BLaER1 (cell line): ENCODE results near the gene AP1S3.
A peak's percentile ranks its signal among the peaks of the same experiment; 100 is the strongest.
"Not testable (repeated sequence)": the region's sequence is repeated elsewhere in the genome, so short reads cannot be mapped to it uniquely, and the experiment has no call there.

Experiments
- H3K27ac ChIP-seq: shearing (Covaris generic); formaldehyde crosslinking; 2 replicates; pipeline ENCODE4 v1.8.1; 2022
- H3K27me3 ChIP-seq: shearing (Covaris generic); formaldehyde crosslinking; 2 replicates; pipeline ENCODE4 v1.8.1; 2022
- H3K36me3 ChIP-seq: shearing (Covaris generic); formaldehyde crosslinking; 2 replicates; pipeline ENCODE4 v1.8.1; 2022
- H3K4me1 ChIP-seq: shearing (Covaris generic); formaldehyde crosslinking; 2 replicates; pipeline ENCODE4 v1.8.1; 2022
- H3K4me2 ChIP-seq: shearing (Covaris generic); formaldehyde crosslinking; 2 replicates; pipeline ENCODE4 v1.8.1; 2022
- H3K4me3 ChIP-seq: shearing (Covaris generic); formaldehyde crosslinking; 2 replicates; pipeline ENCODE4 v1.8.1; 2022
- H3K9ac ChIP-seq: shearing (Covaris generic); formaldehyde crosslinking; 2 replicates; pipeline ENCODE4 v1.8.1; 2022
- H3K9me3 ChIP-seq: shearing (Covaris generic); formaldehyde crosslinking; 2 replicates; pipeline ENCODE4 v1.8.1; 2022
- H4K20me1 ChIP-seq: shearing (Covaris generic); formaldehyde crosslinking; 2 replicates; pipeline ENCODE4 v1.8.1; 2022
- Cebpa-rat ChIP-seq: shearing (Covaris generic); IDR thresholded peaks from 2 replicates; pipeline ENCODE4 v1.8.1; 2022

Gene AP1S3

GRCh38 chr2:223829128-223829527, 8.3 kb downstream of the AP1S3 start:
- H3K27me3 ChIP-seq = no peaks in the 10 kb centered on the region
- H3K27ac ChIP-seq = no peak overlapping the region
- TF ChIP-seq Cebpa-rat = no peak
- H4K20me1 ChIP-seq = no peaks in the 10 kb centered on the region
- H3K4me3 ChIP-seq = no peak overlapping the region
- H3K36me3 ChIP-seq = no peaks in the 10 kb centered on the region
- peaks cover 3% of the 10 kb centered on the region; the same call in 1 of the 2 replicates for H3K9me3 ChIP-seq
- H3K4me2 ChIP-seq = no peak overlapping the region
- H3K4me1 ChIP-seq = no peaks in the 10 kb centered on the region
- H3K9ac ChIP-seq = no peak overlapping the region

DNA sequence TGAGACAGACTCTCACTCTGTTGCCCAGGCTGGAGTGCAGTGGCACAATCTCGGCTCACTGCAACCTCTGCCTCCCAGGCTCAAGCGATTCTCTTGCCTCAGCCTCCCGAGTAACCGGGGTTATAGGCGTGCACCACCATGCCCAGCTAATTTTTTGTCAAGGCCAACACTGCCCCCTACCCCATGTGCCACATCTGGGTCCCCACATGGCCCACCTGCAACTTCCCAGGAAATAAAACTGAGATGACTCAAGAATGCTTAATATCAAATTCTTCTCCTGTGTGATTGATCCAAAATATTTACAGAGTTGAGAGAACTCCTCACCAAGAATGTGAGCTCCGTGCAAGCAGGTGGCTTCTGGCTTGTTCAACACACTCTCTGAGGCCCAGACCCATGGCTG, 9.1 kb downstream of the AP1S3 start:
- Histone ChIP-seq H3K9ac (no peak overlapping the region), H4K20me1 (no peaks in the 10 kb centered on the region), H3K36me3 (no peaks in the 10 kb centered on the region), H3K4me3 (no peak overlapping the region), H3K4me2 (no peak overlapping the region), H3K4me1 (no peaks in the 10 kb centered on the region), H3K9me3 (peaks cover 3% of the 10 kb centered on the region; the same call in 1 of the 2 replicates), H3K27me3 (no peaks in the 10 kb centered on the region), H3K27ac (no peak overlapping the region)
- TF ChIP-seq Cebpa-rat = no peak

DNA sequence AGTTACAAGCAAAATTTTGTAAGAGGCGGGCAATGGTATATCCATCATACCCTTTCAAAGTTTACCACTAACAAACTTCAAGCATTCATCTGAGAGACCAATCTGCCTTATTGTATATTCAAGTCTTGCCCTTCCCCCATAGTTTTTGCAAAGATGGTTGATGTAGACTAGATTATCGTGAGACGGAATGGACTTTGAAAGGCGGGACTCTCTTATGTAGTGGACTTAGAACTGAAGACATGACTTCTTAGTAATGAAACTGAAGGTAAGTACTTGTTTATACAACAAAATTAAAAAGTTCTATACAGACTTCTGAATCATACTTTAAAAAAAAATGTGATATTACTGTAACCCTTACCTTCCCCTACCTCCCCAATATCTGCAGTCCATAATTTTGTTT, 10.4 kb downstream of the AP1S3 start:
- Histone ChIP-seq H3K4me1 (no peaks in the 10 kb centered on the region), H3K27ac (no peak overlapping the region), H3K27me3 (no peaks in the 10 kb centered on the region), H3K9me3 (peaks cover 3% of the 10 kb centered on the region; the same call in 1 of the 2 replicates), H3K9ac (no peak overlapping the region), H3K4me2 (no peak overlapping the region), H3K36me3 (no peaks in the 10 kb centered on the region), H3K4me3 (no peak overlapping the region), H4K20me1 (no peaks in the 10 kb centered on the region)
- TF ChIP-seq Cebpa-rat = no peak

DNA sequence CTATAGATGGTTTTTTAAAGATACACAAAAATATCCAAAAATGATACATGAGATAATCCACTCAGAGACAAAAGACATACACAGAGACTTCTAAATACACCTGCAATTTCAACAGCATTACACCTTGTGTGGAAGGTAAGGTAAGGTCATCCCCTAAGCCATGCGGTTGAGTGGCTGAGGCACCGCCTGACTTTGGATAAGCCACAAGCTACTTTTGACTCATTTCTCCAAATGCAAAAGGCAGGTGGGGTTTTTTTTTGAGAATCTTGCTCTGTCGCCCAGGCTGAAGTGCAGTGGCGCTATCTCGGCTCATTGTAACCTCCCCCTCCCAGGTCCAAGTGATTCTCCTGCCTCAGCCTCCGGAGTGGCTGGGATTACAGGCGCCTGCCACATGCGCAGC, 13.1 kb downstream of the AP1S3 start:
- TF ChIP-seq Cebpa-rat = no peak
- no peaks in the 10 kb centered on the region for H3K4me1 ChIP-seq
- no peaks in the 10 kb centered on the region for H3K27me3 ChIP-seq
- H3K9ac ChIP-seq = no peak overlapping the region
- H3K27ac ChIP-seq = no peak overlapping the region
- no peak overlapping the region for H3K4me3 ChIP-seq
- H3K4me2 ChIP-seq = no peak overlapping the region
- peaks cover 3% of the 10 kb centered on the region; the same call in 1 of the 2 replicates for H3K9me3 ChIP-seq
- no peaks in the 10 kb centered on the region for H4K20me1 ChIP-seq
- no peaks in the 10 kb centered on the region for H3K36me3 ChIP-seq

DNA sequence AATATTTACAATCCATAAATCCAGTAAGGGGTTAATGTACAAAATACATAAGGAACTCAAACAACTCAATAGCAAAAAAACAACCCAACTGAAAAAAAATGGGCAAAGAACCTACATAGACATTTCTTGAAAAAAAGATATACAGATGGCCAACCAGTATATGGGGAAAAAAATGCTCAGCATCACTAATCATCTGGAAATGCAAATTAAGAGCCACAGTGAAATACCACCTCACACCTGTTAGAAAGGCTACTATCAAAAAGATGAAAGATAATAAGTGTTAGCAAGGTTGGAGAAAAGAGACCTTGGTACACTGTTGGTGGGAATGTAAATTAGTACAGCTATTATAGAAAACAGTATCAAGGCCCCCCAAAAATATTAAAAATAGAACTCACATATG, 14.6 kb downstream of the AP1S3 start:
- Histone ChIP-seq H4K20me1 (no peaks in the 10 kb centered on the region), H3K4me1 (no peaks in the 10 kb centered on the region), H3K27ac (no peak overlapping the region), H3K27me3 (no peaks in the 10 kb centered on the region), H3K4me3 (no peak overlapping the region), H3K9me3 (peaks cover 3% of the 10 kb centered on the region; the same call in 1 of the 2 replicates), H3K36me3 (no peaks in the 10 kb centered on the region), H3K4me2 (no peak overlapping the region), H3K9ac (no peak overlapping the region)
- no peak for TF ChIP-seq Cebpa-rat

- no peak for TF ChIP-seq Cebpa-rat
- Histone ChIP-seq H3K4me2 (no peak overlapping the region), H3K9ac (no peak overlapping the region), H3K9me3 (no peaks in the 10 kb centered on the region), H3K27ac (no peak overlapping the region), H3K36me3 (no peaks in the 10 kb centered on the region), H3K27me3 (no peaks in the 10 kb centered on the region), H3K4me1 (peaks cover 15% of the 10 kb centered on the region), H4K20me1 (no peaks in the 10 kb centered on the region), H3K4me3 (no peak overlapping the region)
These were observed 16.8 kb downstream of the AP1S3 start for GRCh38 chr2:223820549-223820948.

DNA sequence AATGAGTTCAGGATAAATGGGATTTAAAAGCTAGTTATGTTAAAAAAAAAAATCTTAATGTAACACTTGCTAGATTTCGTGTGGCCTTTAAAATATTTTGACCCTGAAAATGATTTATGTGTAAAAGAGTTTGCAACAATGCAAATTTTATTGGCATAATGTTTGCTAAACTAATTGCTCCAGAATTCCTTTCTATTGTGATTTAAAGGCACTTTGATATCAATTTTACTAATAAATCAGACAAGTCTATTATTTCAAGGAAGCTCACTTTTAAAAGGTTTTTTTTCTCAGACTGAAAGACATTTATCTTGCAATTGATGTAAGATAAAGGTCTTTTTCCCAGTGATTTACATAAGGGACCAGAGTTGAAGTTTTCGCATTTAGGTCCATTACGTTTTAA, 17.5 kb downstream of the AP1S3 start:
- Histone ChIP-seq H3K4me2 (no peak overlapping the region), H3K4me1 (peaks cover 19% of the 10 kb centered on the region), H3K36me3 (no peaks in the 10 kb centered on the region), H3K9me3 (no peaks in the 10 kb centered on the region), H3K9ac (no peak overlapping the region), H3K27ac (no peak overlapping the region), H3K27me3 (no peaks in the 10 kb centered on the region), H4K20me1 (no peaks in the 10 kb centered on the region), H3K4me3 (no peak overlapping the region)
- no peak for TF ChIP-seq Cebpa-rat

DNA sequence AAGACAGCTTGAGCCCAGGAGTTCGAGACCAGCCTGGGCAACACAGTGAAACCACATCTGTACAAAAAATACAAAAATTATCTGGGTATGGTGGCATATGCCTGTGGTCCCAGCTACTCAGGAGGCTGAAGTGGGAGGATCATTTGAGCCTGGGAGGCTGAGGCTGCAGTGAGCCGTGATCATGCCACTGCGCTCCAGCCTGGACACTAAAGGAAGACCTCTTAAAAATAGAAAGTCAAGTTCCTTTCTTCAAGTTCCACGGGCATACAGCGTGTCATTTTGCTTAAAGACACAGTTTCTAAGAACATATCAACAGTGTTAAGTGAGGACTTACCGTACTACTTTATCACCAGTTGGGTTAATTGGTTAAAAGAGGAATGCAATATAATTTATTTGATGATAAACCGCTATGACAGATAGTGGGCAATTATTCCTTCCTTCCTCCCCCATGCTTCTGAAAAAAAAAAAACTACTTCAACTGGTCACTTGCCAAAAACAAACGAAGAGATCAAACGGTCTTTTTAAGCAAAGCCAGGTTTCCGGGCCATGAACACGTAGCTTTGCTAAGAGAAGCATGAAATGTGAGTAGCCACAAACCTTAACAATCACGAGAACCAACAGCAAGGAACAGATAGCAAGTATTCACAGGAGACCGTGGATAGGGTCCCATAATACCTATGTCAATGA, 21.4 kb downstream of the AP1S3 start:
- peaks cover 19% of the 10 kb centered on the region for H3K4me1 ChIP-seq
- no peaks in the 10 kb centered on the region for H3K36me3 ChIP-seq
- no peaks in the 10 kb centered on the region for H4K20me1 ChIP-seq
- H3K27me3 ChIP-seq = no peaks in the 10 kb centered on the region
- no peaks in the 10 kb centered on the region for H3K9me3 ChIP-seq
- peak overlapping the region; percentile 63 for H3K4me2 ChIP-seq
- no peak overlapping the region for H3K9ac ChIP-seq
- H3K4me3 ChIP-seq = no peak overlapping the region
- no peak overlapping the region for H3K27ac ChIP-seq
- no peak for TF ChIP-seq Cebpa-rat

GRCh38 chr2:223815186-223815883, 22.0 kb downstream of the AP1S3 start:
- no peak overlapping the region for H3K9ac ChIP-seq
- no peaks in the 10 kb centered on the region for H3K27me3 ChIP-seq
- H3K4me3 ChIP-seq = no peak overlapping the region
- peak overlapping the region; percentile 63 for H3K4me2 ChIP-seq
- H3K27ac ChIP-seq = no peak overlapping the region
- no peak for TF ChIP-seq Cebpa-rat
- no peaks in the 10 kb centered on the region for H3K9me3 ChIP-seq
- no peaks in the 10 kb centered on the region for H4K20me1 ChIP-seq
- no peaks in the 10 kb centered on the region for H3K36me3 ChIP-seq
- H3K4me1 ChIP-seq = peaks cover 19% of the 10 kb centered on the region

DNA sequence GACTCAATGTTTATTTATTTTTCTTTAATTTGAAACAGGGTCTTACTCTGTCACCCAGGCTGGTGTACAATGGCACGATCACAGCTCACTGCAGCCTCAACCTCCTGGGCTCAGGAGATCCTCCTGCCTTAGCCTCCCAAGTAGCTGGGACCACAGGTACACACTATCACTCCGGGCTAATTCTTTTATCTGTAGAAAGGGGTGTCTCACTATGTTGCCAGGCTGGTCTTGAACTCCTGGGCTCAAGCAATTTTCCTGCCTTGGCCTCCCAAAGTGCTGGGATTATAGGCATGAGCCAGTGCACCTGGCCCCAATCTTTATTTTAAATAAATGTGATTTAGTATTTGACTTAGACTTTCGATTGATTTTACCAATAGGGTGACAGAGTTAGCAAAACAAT, 22.6 kb downstream of the AP1S3 start:
- H3K36me3 ChIP-seq, H3K9ac ChIP-seq, H3K27ac ChIP-seq, H4K20me1 ChIP-seq, H3K4me3 ChIP-seq, H3K4me2 ChIP-seq, H3K9me3 ChIP-seq, H3K27me3 ChIP-seq: not testable (repeated sequence)
- H3K4me1 ChIP-seq = peaks cover 19% of the 10 kb centered on the region
